ENCODE data around the gene PRKAG2.

DNA sequence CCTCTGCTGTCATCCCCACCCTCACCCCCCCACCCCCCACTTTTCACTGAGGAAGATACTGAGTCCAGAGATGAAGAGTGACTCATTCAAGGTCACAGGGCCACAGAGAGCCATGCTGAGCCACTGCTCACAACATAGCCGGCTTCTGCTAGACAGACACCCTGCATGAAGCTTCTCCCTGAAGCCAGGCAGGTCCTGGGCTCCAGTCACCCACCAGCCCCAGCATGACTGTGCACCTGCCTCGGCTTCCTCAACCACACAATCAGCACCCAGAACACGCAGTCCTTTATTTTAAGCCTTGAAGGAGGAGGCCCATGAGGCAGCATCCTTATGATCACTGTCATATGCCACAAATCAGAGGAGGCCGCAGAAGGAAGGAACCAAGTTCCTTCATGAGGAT, 19.2 kb upstream of the PRKAG2 start:
- TF ChIP-seq, protein P1, sequence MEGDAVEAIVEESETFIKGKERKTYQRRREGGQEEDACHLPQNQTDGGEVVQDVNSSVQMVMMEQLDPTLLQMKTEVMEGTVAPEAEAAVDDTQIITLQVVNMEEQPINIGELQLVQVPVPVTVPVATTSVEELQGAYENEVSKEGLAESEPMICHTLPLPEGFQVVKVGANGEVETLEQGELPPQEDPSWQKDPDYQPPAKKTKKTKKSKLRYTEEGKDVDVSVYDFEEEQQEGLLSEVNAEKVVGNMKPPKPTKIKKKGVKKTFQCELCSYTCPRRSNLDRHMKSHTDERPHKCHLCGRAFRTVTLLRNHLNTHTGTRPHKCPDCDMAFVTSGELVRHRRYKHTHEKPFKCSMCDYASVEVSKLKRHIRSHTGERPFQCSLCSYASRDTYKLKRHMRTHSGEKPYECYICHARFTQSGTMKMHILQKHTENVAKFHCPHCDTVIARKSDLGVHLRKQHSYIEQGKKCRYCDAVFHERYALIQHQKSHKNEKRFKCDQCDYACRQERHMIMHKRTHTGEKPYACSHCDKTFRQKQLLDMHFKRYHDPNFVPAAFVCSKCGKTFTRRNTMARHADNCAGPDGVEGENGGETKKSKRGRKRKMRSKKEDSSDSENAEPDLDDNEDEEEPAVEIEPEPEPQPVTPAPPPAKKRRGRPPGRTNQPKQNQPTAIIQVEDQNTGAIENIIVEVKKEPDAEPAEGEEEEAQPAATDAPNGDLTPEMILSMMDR (IDR thresholded peaks at IDR 0.05) = no peak
- TF ChIP-seq POLR2A (IDR thresholded peaks at IDR 0.05) (no peak), POLR2AphosphoS5 (IDR thresholded peaks at IDR 0.05) (no peak)

Measured in breast epithelium (tissue), 3 donors.